Panc1 (cell line): ENCODE results near the gene DHCR7. TPM values are rescaled to one million over a fixed set of nuclear protein-coding genes. Genes with fewer than 3 reads are reported as not detected.

Experiments used
- ATAC-seq: fragments of 200-7000 bp; cut with Tn5 transposase; 2 replicates; pipeline ENCODE4 v1.9.1; 2020; ENCODE audit warnings: mild to moderate bottlenecking, moderate library complexity
- BruUV-seq: library from RNA; stranded (reverse); fragments of 400-500 nt; replicated peaks from 2 replicates; lab custom pipeline; 2021; lab: Mats Ljungman, UMichigan
- CTCF ChIA-PET: fragments of 300-600 bp; sonication (Branson Sonifier 250); formaldehyde crosslinking; loops from one replicate; lab custom pipeline; 2022; ENCODE audit warnings: antibody characterized with exemption; lab: Charles Lee
- POLR2A ChIA-PET: fragments of 300-600 bp; sonication (Branson Sonifier 250); formaldehyde crosslinking; loops from one replicate; lab custom pipeline; 2022; ENCODE audit warnings: antibody characterized with exemption; lab: Charles Lee
- DNase-seq: peaks from one replicate; pipeline ENCODE4 v3.0.0-alpha.2; 2010; ENCODE audit warnings: low read depth, low spot score
- H3K27ac ChIP-seq: 2 replicates; pipeline ENCODE4 v1.5.1; 2011; ENCODE audit warnings: mild to moderate bottlenecking, low read length, inconsistent platforms
- H3K27me3 ChIP-seq: fragments of 200-500 bp; sonication (Bioruptor generic); 2 replicates; pipeline ENCODE4 v1.6.0; 2014; ENCODE audit warnings: low read length, inconsistent platforms; ENCODE audit not compliant: control insufficient read depth, insufficient read depth
- H3K36me3 ChIP-seq: fragments of 200-500 bp; sonication (Bioruptor generic); 2 replicates; pipeline ENCODE4 v1.5.1; 2014; ENCODE audit warnings: inconsistent platforms, mild to moderate bottlenecking, low read length, moderate library complexity; ENCODE audit not compliant: control insufficient read depth, insufficient read depth
- H3K4me1 ChIP-seq: 2 replicates; pipeline ENCODE4 v1.5.1; 2011; ENCODE audit warnings: inconsistent platforms, mild to moderate bottlenecking, low read length, moderate library complexity; ENCODE audit not compliant: control insufficient read depth, insufficient read depth
- H3K4me3 ChIP-seq, 2 experiments: 2 replicates each; pipeline ENCODE4 v1.5.1; 2011 to 2012; ENCODE audit warnings: low read depth in 2 of 2, low read length in 2 of 2, mild to moderate bottlenecking in 2 of 2, inconsistent platforms in 1 of 2, moderate library complexity in 1 of 2
- H3K9me3 ChIP-seq: fragments of 200-500 bp; sonication (Bioruptor generic); 2 replicates; pipeline ENCODE4 v1.5.1; 2014; ENCODE audit warnings: low read depth, mild to moderate bottlenecking, inconsistent platforms, low read length, moderate library complexity; ENCODE audit not compliant: control insufficient read depth, insufficient read depth
- POLR2AphosphoS5 ChIP-seq: IDR thresholded peaks from 2 replicates; pipeline ENCODE4 v1.6.1; 2012; ENCODE audit warnings: mild to moderate bottlenecking, low read depth, low read length, moderate library complexity
- SIN3A ChIP-seq: IDR thresholded peaks from 2 replicates; pipeline ENCODE4 v1.6.1; 2012; ENCODE audit warnings: low read depth, mild to moderate bottlenecking, low read length, moderate library complexity, borderline replicate concordance; ENCODE audit not compliant: insufficient read depth
- TCF7L2 ChIP-seq: IDR thresholded peaks from 2 replicates; pipeline ENCODE4 v1.6.1; 2011; ENCODE audit warnings: mild to moderate bottlenecking, low read depth, low read length, inconsistent platforms
- in situ Hi-C: cut with HindIII; loops from 2 replicates; pipeline ENCODE4 v1.10.0; 2016; ENCODE audit warnings: low sequenced_read_pairs, low pct_unique_long_range_greater_than_20kb
- intact Hi-C: fragments of 100-400 bp; cut with micrococcal nuclease; formaldehyde crosslinking; loops from one replicate; pipeline ENCODE4 v1.10.0; 2022; ENCODE audit not compliant: unreplicated experiment
- total RNA-seq: library from RNA; stranded (reverse); gene quantifications from one replicate; pipeline ENCODE4 v1.2.1, GENCODE V29; 2021; ENCODE audit not compliant: unreplicated experiment
- TF ChIP-seq, protein P1 (sequence below), 2 experiments: IDR thresholded peaks; 2 replicates each; pipeline ENCODE4 v1.6.1; 2011 to 2012; ENCODE audit warnings: low read depth in 2 of 2, control low read depth in 1 of 2, low read length in 1 of 2, mild to moderate bottlenecking in 1 of 2, moderate library complexity in 1 of 2; ENCODE audit not compliant: insufficient read depth in 1 of 2
- TF ChIP-seq, protein P2 (sequence below): fragments of 450-650 bp; IDR thresholded peaks from 2 replicates; pipeline ENCODE4 v1.5.1; 2017; ENCODE audit warnings: mild to moderate bottlenecking

The DHCR7 gene
- total RNA-seq, 1 experiment from 2014 or later: 356 TPM

DNA sequence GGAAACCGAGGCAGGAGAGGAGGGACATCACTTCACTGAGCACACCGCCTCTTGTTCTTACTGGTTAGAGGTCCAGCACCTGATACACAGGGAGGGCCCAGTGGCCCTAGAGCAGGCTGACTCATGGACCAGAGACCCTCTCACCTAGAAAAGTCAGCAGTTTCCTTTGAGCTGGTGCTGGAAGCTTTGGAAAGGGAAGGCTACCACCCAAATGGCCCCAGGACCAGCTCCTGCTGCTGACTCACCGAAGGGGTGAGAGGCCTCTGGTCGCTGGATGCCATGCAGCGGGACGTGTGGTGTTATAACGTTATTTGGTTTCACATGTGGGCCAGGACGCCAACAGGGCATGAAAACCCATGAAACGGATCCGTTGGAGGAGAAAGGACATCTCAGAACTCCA, 8.6 kb upstream of the DHCR7 start:
- Histone ChIP-seq H3K36me3 (peaks cover 9% of the 10 kb centered on the region), H3K27ac (no peak overlapping the region), H3K9me3 (no peaks in the 10 kb centered on the region), H3K27me3 (no peaks in the 10 kb centered on the region), H3K4me1 (peaks cover 4% of the 10 kb centered on the region; the same call in 1 of the 2 replicates), H3K4me3 (no peak overlapping the region)
- intact Hi-C loops: no loop called here
- POLR2A ChIA-PET: no interaction called here
- no peak for DNase-seq
- no peak for ATAC-seq
- CTCF ChIA-PET: no interaction called here
- TF ChIP-seq SIN3A (no peak), POLR2AphosphoS5 (no peak), TCF7L2 (no peak)
- TF ChIP-seq, protein P1, sequence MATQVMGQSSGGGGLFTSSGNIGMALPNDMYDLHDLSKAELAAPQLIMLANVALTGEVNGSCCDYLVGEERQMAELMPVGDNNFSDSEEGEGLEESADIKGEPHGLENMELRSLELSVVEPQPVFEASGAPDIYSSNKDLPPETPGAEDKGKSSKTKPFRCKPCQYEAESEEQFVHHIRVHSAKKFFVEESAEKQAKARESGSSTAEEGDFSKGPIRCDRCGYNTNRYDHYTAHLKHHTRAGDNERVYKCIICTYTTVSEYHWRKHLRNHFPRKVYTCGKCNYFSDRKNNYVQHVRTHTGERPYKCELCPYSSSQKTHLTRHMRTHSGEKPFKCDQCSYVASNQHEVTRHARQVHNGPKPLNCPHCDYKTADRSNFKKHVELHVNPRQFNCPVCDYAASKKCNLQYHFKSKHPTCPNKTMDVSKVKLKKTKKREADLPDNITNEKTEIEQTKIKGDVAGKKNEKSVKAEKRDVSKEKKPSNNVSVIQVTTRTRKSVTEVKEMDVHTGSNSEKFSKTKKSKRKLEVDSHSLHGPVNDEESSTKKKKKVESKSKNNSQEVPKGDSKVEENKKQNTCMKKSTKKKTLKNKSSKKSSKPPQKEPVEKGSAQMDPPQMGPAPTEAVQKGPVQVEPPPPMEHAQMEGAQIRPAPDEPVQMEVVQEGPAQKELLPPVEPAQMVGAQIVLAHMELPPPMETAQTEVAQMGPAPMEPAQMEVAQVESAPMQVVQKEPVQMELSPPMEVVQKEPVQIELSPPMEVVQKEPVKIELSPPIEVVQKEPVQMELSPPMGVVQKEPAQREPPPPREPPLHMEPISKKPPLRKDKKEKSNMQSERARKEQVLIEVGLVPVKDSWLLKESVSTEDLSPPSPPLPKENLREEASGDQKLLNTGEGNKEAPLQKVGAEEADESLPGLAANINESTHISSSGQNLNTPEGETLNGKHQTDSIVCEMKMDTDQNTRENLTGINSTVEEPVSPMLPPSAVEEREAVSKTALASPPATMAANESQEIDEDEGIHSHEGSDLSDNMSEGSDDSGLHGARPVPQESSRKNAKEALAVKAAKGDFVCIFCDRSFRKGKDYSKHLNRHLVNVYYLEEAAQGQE (IDR thresholded peaks at IDR 0.05; ENCODE audit: insufficient read depth in 1 of 2, low read depth in 2 of 2, low read length in 1 of 2): no peak
- TF ChIP-seq, protein P2, sequence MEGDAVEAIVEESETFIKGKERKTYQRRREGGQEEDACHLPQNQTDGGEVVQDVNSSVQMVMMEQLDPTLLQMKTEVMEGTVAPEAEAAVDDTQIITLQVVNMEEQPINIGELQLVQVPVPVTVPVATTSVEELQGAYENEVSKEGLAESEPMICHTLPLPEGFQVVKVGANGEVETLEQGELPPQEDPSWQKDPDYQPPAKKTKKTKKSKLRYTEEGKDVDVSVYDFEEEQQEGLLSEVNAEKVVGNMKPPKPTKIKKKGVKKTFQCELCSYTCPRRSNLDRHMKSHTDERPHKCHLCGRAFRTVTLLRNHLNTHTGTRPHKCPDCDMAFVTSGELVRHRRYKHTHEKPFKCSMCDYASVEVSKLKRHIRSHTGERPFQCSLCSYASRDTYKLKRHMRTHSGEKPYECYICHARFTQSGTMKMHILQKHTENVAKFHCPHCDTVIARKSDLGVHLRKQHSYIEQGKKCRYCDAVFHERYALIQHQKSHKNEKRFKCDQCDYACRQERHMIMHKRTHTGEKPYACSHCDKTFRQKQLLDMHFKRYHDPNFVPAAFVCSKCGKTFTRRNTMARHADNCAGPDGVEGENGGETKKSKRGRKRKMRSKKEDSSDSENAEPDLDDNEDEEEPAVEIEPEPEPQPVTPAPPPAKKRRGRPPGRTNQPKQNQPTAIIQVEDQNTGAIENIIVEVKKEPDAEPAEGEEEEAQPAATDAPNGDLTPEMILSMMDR: no peak
- in situ Hi-C loops: no loop called here
- no TSS peak for BruUV-seq

DNA sequence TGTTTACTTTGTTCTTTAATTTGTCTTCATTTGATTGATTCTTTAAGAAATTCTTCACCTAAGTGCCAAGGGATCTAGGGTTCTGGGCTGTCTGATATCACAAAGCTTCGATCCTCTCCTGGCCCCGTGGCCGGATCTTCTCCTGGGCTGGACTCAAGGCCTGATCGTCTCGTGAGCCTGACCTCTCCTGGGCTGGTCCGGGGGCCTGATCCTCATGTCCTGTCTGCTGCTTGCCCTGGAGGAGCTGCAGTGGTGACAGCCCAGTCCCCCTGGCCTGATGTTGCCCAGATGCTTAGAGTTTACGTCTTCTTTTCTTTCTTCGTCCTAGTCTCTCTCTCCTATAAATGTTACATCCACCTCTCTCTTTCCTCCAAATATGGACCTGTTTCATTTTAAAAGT, 8.1 kb upstream of the DHCR7 start:
- TF ChIP-seq, protein P2: no peak
- TF ChIP-seq TCF7L2: no peak
- TF ChIP-seq POLR2AphosphoS5: no peak
- TF ChIP-seq, protein P1 (IDR thresholded peaks at IDR 0.05; ENCODE audit: insufficient read depth in 1 of 2, low read depth in 2 of 2, low read length in 1 of 2): no peak
- no peak for TF ChIP-seq SIN3A
- intact Hi-C loops (no loop called here), in situ Hi-C loops (no loop called here)
- ATAC-seq (no peak), DNase-seq (no peak)
- CTCF ChIA-PET: no interaction called here
- no peak overlapping the region for H3K27ac ChIP-seq
- H3K4me1 ChIP-seq: peaks cover 9% of the 10 kb centered on the region
- POLR2A ChIA-PET: no interaction called here
- peaks cover 9% of the 10 kb centered on the region for H3K36me3 ChIP-seq
- no peaks in the 10 kb centered on the region for H3K27me3 ChIP-seq
- no TSS peak for BruUV-seq
- H3K4me3 ChIP-seq: no peak overlapping the region
- no peaks in the 10 kb centered on the region for H3K9me3 ChIP-seq
